Raji (cell line): ENCODE results near the gene PPP4R4.

Source experiments
- POLR2A ChIP-seq: IDR thresholded peaks from 2 replicates; pipeline ENCODE4 v1.6.1; 2011; ENCODE audit warnings: low read depth, low read length, control low read depth; ENCODE audit not compliant: insufficient read depth

Gene PPP4R4

GRCh38 chr14:94196057-94196456 lies 21.9 kb downstream of the PPP4R4 start:
- TF ChIP-seq POLR2A: no peak

GRCh38 chr14:94203473-94204210 lies 29.5 kb downstream of the PPP4R4 start:
- no peak for TF ChIP-seq POLR2A

GRCh38 chr14:94213021-94213420 lies 38.9 kb downstream of the PPP4R4 start:
- no peak for TF ChIP-seq POLR2A

DNA sequence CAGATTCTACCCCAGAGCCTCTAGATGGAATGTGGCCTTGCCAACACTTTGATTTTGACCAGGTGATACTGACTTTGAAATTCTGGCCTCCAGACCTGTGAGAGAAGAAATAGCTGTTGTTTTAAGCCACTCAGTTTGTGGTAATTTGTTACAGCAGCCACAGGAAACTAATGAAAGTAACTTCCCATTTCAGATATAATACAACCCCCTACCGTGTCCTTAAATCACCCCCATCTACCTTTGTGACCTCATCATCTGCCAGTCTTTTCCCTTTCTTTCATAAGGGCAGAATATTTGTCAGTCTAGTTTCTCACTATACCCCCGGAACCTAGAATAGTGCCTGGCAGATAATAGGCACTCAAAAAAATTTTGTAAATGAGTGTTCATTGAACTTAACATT lies 39.6 kb downstream of the PPP4R4 start:
- TF ChIP-seq POLR2A: no peak

- no peak for TF ChIP-seq POLR2A
Measured at GRCh38 chr14:94217116-94217515, 43.0 kb downstream of the PPP4R4 start.

GRCh38 chr14:94224040-94224439 lies 49.9 kb downstream of the PPP4R4 start:
- no peak for TF ChIP-seq POLR2A

DNA sequence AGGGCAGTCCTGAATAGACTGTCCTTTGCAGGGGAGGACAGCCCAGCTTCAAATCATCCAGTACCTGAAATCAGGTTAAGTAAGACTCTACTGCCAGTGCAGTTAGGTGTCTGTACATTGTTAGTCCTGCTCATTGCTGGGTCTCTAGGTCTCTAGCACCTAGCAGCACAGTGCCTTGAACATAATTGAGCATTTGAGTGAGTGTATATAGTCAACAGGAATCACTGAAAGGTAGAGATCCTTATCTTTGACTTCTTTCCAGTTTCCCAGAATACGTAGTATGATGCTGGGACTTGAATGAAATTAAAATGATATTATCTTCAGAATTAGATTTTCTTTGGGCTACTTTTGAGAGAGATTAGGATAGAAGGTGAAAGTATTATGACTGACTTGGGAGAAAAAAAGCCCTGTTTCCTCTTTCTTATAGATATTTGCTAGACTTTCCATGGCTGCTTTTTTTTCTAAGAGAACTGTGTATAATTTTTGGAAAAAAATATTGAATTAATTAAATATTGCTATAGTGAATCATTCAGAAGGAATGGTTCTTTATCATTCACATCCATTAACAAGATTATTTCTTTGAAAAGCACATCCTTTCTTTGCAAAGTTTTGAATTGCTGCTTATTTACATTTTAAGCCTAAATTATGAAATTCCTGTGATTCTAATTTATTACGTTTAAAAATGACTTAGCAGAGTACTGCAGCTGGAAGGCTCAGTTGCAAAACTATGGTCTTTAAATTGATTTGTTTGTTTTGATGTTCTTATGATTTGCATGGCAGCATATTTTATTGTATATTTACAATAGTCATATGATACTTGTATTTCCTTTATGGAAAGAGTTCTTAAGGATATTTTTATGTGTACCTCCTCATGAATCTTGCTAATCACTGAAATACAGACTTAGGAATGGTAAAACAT lies 51.6 kb downstream of the PPP4R4 start:
- no peak for TF ChIP-seq POLR2A

GRCh38 chr14:94227029-94227428 lies 52.9 kb downstream of the PPP4R4 start:
- no peak for TF ChIP-seq POLR2A

DNA sequence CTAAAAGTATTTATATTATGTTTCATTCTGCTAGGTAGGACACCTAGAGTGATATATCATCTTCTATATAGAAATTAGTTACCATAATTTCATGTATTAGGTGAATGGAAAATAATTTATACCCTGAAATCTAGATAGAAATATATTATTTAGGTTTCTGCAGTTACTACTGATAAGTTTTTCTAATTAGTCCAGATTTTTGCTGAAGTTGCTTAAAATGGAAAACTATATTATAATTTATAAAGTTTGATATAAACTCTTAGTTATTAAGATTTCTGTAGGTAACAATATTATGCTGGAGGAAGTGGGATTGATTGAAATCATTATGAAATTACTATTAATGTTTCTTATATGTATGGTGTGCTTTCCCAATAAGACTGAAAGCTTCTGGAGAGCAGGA lies 62.9 kb downstream of the PPP4R4 start:
- TF ChIP-seq POLR2A: no peak

GRCh38 chr14:94237983-94238382 lies 63.9 kb downstream of the PPP4R4 start:
- TF ChIP-seq POLR2A: no peak

GRCh38 chr14:94239406-94239805 lies 65.3 kb downstream of the PPP4R4 start:
- TF ChIP-seq POLR2A: no peak

DNA sequence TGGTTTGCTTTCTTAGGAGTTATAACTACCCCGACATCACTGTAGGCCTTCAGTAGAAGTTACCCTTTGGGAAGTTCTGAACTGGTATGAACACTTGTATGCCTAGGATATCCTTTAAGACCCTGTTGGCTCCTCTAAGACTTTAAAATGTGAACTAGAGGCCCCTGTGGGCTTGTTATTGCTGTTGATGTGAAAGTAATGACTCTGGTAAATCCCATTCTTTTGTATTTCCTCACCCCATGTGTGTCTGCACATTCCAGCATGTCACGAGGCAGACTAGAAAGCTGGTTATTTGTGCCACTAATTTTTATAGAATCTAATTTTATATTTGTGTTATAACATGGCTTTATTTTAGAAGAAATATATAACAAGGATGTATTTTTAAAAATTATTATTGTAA lies 70.1 kb downstream of the PPP4R4 start:
- TF ChIP-seq POLR2A: no peak

GRCh38 chr14:94267352-94267751 lies 93.2 kb downstream of the PPP4R4 start:
- TF ChIP-seq POLR2A: no peak

- no peak for TF ChIP-seq POLR2A
Measured at GRCh38 chr14:94269156-94269555, 95.0 kb downstream of the PPP4R4 start.

DNA sequence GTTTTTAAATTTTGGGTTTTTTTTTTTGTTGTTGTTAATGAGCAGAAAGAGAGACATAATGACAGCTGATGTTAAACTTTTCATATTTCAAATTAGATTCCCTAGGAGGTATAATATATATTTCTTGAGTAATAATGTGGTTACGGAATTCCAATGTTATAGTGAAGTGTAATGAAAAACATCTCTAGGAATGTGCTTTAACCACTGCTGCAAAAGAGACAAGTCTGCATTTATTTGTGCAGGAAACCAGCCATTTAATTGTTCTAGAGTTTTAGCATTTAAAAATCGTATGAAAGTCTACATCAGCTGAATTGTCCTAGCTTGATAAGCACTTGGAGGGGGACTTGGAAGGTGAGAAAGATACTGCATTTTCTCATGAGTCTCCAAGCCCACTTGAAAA lies 104.6 kb downstream of the PPP4R4 start:
- TF ChIP-seq POLR2A: no peak
